GM12892 (cell line): Measurements from ENCODE around the gene LRRC10.

Experiments used
- POLR2A ChIP-seq: IDR thresholded peaks from 2 replicates; pipeline ENCODE4 v1.6.1; 2011; ENCODE audit warnings: low read depth, low read length, control low read depth
- POLR2AphosphoS5 ChIP-seq: IDR thresholded peaks from 2 replicates; pipeline ENCODE4 v1.6.1; 2011; ENCODE audit warnings: low read depth, low read length, control low read depth
- TAF1 ChIP-seq: IDR thresholded peaks from 2 replicates; pipeline ENCODE4 v1.6.1; 2011; ENCODE audit warnings: low read depth, mild to moderate bottlenecking, control low read depth, low read length, borderline replicate concordance

- TF ChIP-seq POLR2A: no peak
- no peak for TF ChIP-seq POLR2AphosphoS5
- no peak for TF ChIP-seq TAF1
These were observed 49.6 kb upstream of the LRRC10 start for GRCh38 chr12:69660164-69660863.
